ENCODE data around the gene VAMP7. TPM values are rescaled to one million over a fixed set of nuclear protein-coding genes. Genes with fewer than 3 reads are reported as not detected.

Gene VAMP7
- total and polyA plus RNA-seq, 2 of the 8 experiments (the other 6 are each of a cell fraction or from before 2014, with no cell fraction given): 14.2 to 22.1 TPM

DNA sequence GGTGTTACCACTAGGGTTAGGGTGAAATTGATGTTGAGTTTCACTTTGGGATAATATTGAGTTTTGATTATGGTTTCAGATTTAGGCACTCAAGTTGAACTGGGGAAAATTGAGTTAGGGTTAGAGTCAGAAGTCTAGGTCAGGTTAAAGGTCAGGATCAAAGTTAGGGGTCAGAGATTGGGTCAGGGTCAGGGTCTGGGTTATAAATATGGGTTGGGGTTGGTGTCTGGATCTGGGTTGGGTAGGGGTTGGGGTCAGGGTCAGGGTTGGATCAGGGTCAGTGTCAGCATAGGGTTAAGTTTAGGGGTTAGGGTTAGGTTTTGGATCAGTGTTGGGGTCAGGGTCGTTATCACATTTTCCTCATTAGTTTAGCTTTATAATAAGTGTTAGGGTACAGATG is 73.6 kb downstream of the VAMP7 start (continued):
- TF ChIP-seq EGR1 (IDR thresholded peaks at IDR 0.05; ENCODE audit: borderline replicate concordance, low read depth, low read length) (no peak), MAFK (IDR thresholded peaks at IDR 0.05; ENCODE audit: low read depth, low read length) (no peak), CREB1 (IDR thresholded peaks at IDR 0.05) (no peak)
